ENCODE measurements around the gene NDST4.

Gene NDST4

GRCh38 chr4:114815760-114816159 lies 297.7 kb downstream of the NDST4 start:
- Histone ChIP-seq H3K79me2 (ENCODE audit: insufficient read depth, low read length) (no peaks in the 10 kb centered on the region), H3K36me3 (ENCODE audit: insufficient read depth, low read length) (no peaks in the 10 kb centered on the region), H3K4me1 (ENCODE audit: insufficient read depth, low read length) (no peaks in the 10 kb centered on the region), H3K9me3 (ENCODE audit: insufficient read depth, low read length, severe bottlenecking) (no peaks in the 10 kb centered on the region), H3K27me3 (ENCODE audit: insufficient read depth, low read length, poor library complexity) (no peaks in the 10 kb centered on the region), H4K20me1 (ENCODE audit: insufficient read depth, low read length) (no peaks in the 10 kb centered on the region), H2AFZ (ENCODE audit: low read depth, low read length) (no peak overlapping the region), H3K4me2 (ENCODE audit: insufficient read depth, low read length) (no peak overlapping the region), H3K4me3 (ENCODE audit: low read depth in 1 of 2, low read length in 2 of 2) (no peak overlapping the region), H3K27ac (ENCODE audit: low read length) (no peak overlapping the region), H3K9ac (ENCODE audit: low read depth, low read length) (no peak overlapping the region)
- DNase-seq (no peak), ATAC-seq (ENCODE audit: insufficient read depth, low read depth) (no peak)
- no peak for TF ChIP-seq EZH2 (IDR thresholded peaks at IDR 0.05; ENCODE audit: borderline replicate concordance, low read depth, low read length, severe bottlenecking)
- no peak for TF ChIP-seq CTCF (IDR thresholded peaks at IDR 0.05; ENCODE audit: borderline replicate concordance, extremely low read depth, low read length, poor library complexity, severe bottlenecking)

DNA sequence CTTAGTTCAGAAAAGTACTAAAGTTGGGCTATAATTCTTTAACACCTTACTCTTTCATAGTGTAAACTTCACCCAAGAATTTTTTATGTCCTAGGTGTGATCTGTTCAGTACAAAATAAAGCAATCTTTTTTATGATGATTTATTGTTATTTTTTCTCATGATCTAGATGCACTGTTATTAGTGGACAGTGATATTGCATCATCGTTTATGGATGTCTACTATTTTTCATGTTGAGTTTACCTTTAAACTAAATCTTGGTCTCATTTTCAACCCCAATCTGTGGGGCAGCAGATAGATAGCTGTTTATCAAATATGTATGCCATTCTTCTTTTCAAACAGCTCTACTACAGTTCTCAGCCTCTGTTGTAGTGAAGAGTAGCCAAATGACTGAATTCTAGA lies 299.5 kb downstream of the NDST4 start:
- Histone ChIP-seq H3K36me3 (ENCODE audit: insufficient read depth, low read length) (no peaks in the 10 kb centered on the region), H3K79me2 (ENCODE audit: insufficient read depth, low read length) (no peaks in the 10 kb centered on the region), H3K9me3 (ENCODE audit: insufficient read depth, low read length, severe bottlenecking) (no peaks in the 10 kb centered on the region), H3K4me1 (ENCODE audit: insufficient read depth, low read length) (no peaks in the 10 kb centered on the region), H3K4me2 (ENCODE audit: insufficient read depth, low read length) (no peak overlapping the region), H3K4me3 (ENCODE audit: low read depth in 1 of 2, low read length in 2 of 2) (no peak overlapping the region), H3K27ac (ENCODE audit: low read length) (no peak overlapping the region), H2AFZ (ENCODE audit: low read depth, low read length) (no peak overlapping the region), H3K27me3 (ENCODE audit: insufficient read depth, low read length, poor library complexity) (no peaks in the 10 kb centered on the region), H3K9ac (ENCODE audit: low read depth, low read length) (no peak overlapping the region), H4K20me1 (ENCODE audit: insufficient read depth, low read length) (no peaks in the 10 kb centered on the region)
- TF ChIP-seq CTCF (IDR thresholded peaks at IDR 0.05; ENCODE audit: borderline replicate concordance, extremely low read depth, low read length, poor library complexity, severe bottlenecking) (no peak), EZH2 (IDR thresholded peaks at IDR 0.05; ENCODE audit: borderline replicate concordance, low read depth, low read length, severe bottlenecking) (no peak)
- DNase-seq (no peak), ATAC-seq (ENCODE audit: insufficient read depth, low read depth) (no peak)

GRCh38 chr4:114811564-114812301 lies 301.7 kb downstream of the NDST4 start:
- no peak for ATAC-seq (ENCODE audit: insufficient read depth, low read depth)
- Histone ChIP-seq H3K4me1 (ENCODE audit: insufficient read depth, low read length) (no peaks in the 10 kb centered on the region), H3K9me3 (ENCODE audit: insufficient read depth, low read length, severe bottlenecking) (no peaks in the 10 kb centered on the region), H3K27ac (ENCODE audit: low read length) (no peak overlapping the region), H3K4me2 (ENCODE audit: insufficient read depth, low read length) (no peak overlapping the region), H3K79me2 (ENCODE audit: insufficient read depth, low read length) (no peaks in the 10 kb centered on the region), H3K4me3 (ENCODE audit: low read depth in 1 of 2, low read length in 2 of 2) (no peak overlapping the region), H3K9ac (ENCODE audit: low read depth, low read length) (no peak overlapping the region), H3K27me3 (ENCODE audit: insufficient read depth, low read length, poor library complexity) (no peaks in the 10 kb centered on the region), H2AFZ (ENCODE audit: low read depth, low read length) (no peak overlapping the region), H4K20me1 (ENCODE audit: insufficient read depth, low read length) (no peaks in the 10 kb centered on the region), H3K36me3 (ENCODE audit: insufficient read depth, low read length) (no peaks in the 10 kb centered on the region)
- DNase-seq, result no peak
- TF ChIP-seq EZH2 (IDR thresholded peaks at IDR 0.05; ENCODE audit: borderline replicate concordance, low read depth, low read length, severe bottlenecking), result no peak
- no peak for TF ChIP-seq CTCF (IDR thresholded peaks at IDR 0.05; ENCODE audit: borderline replicate concordance, extremely low read depth, low read length, poor library complexity, severe bottlenecking)

Measured in DND-41 (cell line).